WTC11 (cell line): ENCODE results near the gene NR1I2. TPM values are rescaled to one million over a fixed set of nuclear protein-coding genes. Genes with fewer than 3 reads are reported as not detected.

Experiments
- ATAC-seq: fragments of 200-7000 bp; cut with Tn5 transposase; 2 replicates; pipeline ENCODE4 v1.10.0; 2021; ENCODE audit warnings: mild to moderate bottlenecking, moderate library complexity
- CTCF ChIA-PET: fragments of 300-600 bp; sonication (Branson Sonifier 250); formaldehyde crosslinking; loops from one replicate; lab custom pipeline; 2021; ENCODE audit warnings: antibody characterized with exemption; lab: Charles Lee
- POLR2A ChIA-PET: fragments of 350-600 bp; sonication (Branson Sonifier 250); formaldehyde crosslinking; loops from one replicate; lab custom pipeline; 2021; ENCODE audit warnings: antibody characterized with exemption; lab: Charles Lee
- DNase-seq: peaks from one replicate; pipeline ENCODE4 v3.0.0; 2021; ENCODE audit warnings: low spot score
- H3K27ac Mint-ChIP-seq: 2 replicates; pipeline ENCODE4 v1.8.0; 2021; ENCODE audit warnings: mixed read lengths
- H3K27me3 Mint-ChIP-seq: 2 replicates; pipeline ENCODE4 v1.8.0; 2021; ENCODE audit warnings: low read depth, mild to moderate bottlenecking, moderate library complexity, mixed read lengths
- H3K36me3 Mint-ChIP-seq: 2 replicates; pipeline ENCODE4 v1.8.0; 2021; ENCODE audit warnings: mixed read lengths
- H3K4me1 Mint-ChIP-seq: 2 replicates; pipeline ENCODE4 v1.8.0; 2022; ENCODE audit warnings: mixed read lengths
- H3K4me3 Mint-ChIP-seq: 2 replicates; pipeline ENCODE4 v1.8.0; 2021; ENCODE audit warnings: mild to moderate bottlenecking, moderate library complexity, mixed read lengths
- H3K9me3 Mint-ChIP-seq: 2 replicates; pipeline ENCODE4 v1.8.0; 2021; ENCODE audit warnings: mixed read lengths
- AR ChIP-seq: fragments of 250-450 bp; sonication (Bioruptor Pico); IDR thresholded peaks from 2 replicates; pipeline ENCODE4 v1.9.0; 2021; ENCODE audit warnings: mild to moderate bottlenecking
- ATF2 ChIP-seq: sonication (generic); formaldehyde crosslinking; IDR thresholded peaks from 2 replicates; pipeline ENCODE4 v1.8.1; 2022; ENCODE audit warnings: low read depth, missing genetic modification reagents, borderline replicate concordance
- CDX4 ChIP-seq: fragments of 250-450 bp; sonication (Bioruptor Pico); IDR thresholded peaks from 2 replicates; pipeline ENCODE4 v1.9.0; 2021; ENCODE audit warnings: moderate library complexity, mild to moderate bottlenecking, inconsistent platforms, borderline replicate concordance
- ETV6 ChIP-seq: sonication (generic); formaldehyde crosslinking; IDR thresholded peaks from 2 replicates; pipeline ENCODE4 v1.8.1; 2022; ENCODE audit warnings: mild to moderate bottlenecking, missing genetic modification reagents
- GTF2I ChIP-seq: fragments of 250-450 bp; sonication (Bioruptor Pico); conservative IDR thresholded peaks from 2 replicates; pipeline ENCODE4 v1.4.0; 2021; ENCODE audit warnings: mild to moderate bottlenecking
- IRF1 ChIP-seq: sonication (generic); formaldehyde crosslinking; IDR thresholded peaks from 2 replicates; pipeline ENCODE4 v1.8.0; 2023; ENCODE audit warnings: missing genetic modification reagents
- MAX ChIP-seq: sonication (generic); formaldehyde crosslinking; IDR thresholded peaks from 2 replicates; pipeline ENCODE4 v1.8.0; 2022; ENCODE audit warnings: mild to moderate bottlenecking, missing genetic modification reagents
- MYBL2 ChIP-seq: sonication (generic); formaldehyde crosslinking; IDR thresholded peaks from 2 replicates; pipeline ENCODE4 v1.8.1; 2023; ENCODE audit warnings: mild to moderate bottlenecking, moderate library complexity, missing genetic modification reagents
- NR1H2 ChIP-seq: sonication (generic); formaldehyde crosslinking; IDR thresholded peaks from 2 replicates; pipeline ENCODE4 v1.9.0; 2021; ENCODE audit warnings: mild to moderate bottlenecking, moderate library complexity, missing genetic modification reagents
- NR3C1 ChIP-seq: sonication (generic); formaldehyde crosslinking; conservative IDR thresholded peaks from 2 replicates; pipeline ENCODE4 v1.8.1; 2023; ENCODE audit warnings: low read depth, mild to moderate bottlenecking, missing genetic modification reagents
- RELA ChIP-seq: sonication (generic); formaldehyde crosslinking; IDR thresholded peaks from 2 replicates; pipeline ENCODE4 v1.8.1; 2022; ENCODE audit warnings: missing genetic modification reagents, mild to moderate bottlenecking, borderline replicate concordance
- SOX15 ChIP-seq: fragments of 250-450 bp; sonication (Bioruptor Pico); IDR thresholded peaks from 2 replicates; pipeline ENCODE4 v1.9.0; 2021; ENCODE audit warnings: mild to moderate bottlenecking
- USF1 ChIP-seq: sonication (generic); formaldehyde crosslinking; IDR thresholded peaks from 2 replicates; pipeline ENCODE4 v1.8.0; 2022; ENCODE audit warnings: mild to moderate bottlenecking, missing genetic modification reagents
- USF2 ChIP-seq: sonication (generic); formaldehyde crosslinking; IDR thresholded peaks from 2 replicates; pipeline ENCODE4 v1.8.1; 2023; ENCODE audit warnings: mild to moderate bottlenecking, missing genetic modification reagents, moderate library complexity
- ZBTB21 ChIP-seq: sonication (generic); formaldehyde crosslinking; IDR thresholded peaks from 2 replicates; pipeline ENCODE4 v1.8.1; 2023; ENCODE audit warnings: mild to moderate bottlenecking, missing genetic modification reagents, borderline replicate concordance
- ZBTB43 ChIP-seq: sonication (generic); formaldehyde crosslinking; IDR thresholded peaks from 2 replicates; pipeline ENCODE4 v1.8.1; 2023; ENCODE audit warnings: mild to moderate bottlenecking, missing genetic modification reagents
- ZNF512 ChIP-seq: sonication (generic); formaldehyde crosslinking; IDR thresholded peaks from 2 replicates; pipeline ENCODE4 v1.8.1; 2022; ENCODE audit warnings: missing genetic modification reagents, borderline replicate concordance
- total RNA-seq: library from RNA; stranded (reverse); gene quantifications from 3 replicates; pipeline ENCODE4 v1.2.3, GENCODE V29; 2021

Gene NR1I2
- total RNA-seq, 1 experiment from 2014 or later: 1.7 TPM

- TF ChIP-seq ZBTB43 (CRISPR knock-in tag): no peak
- TF ChIP-seq RELA (CRISPR knock-in tag): no peak
- TF ChIP-seq, all 79 proteins: peak for 0
Observed at GRCh38 chr3:119743921-119744320, 38.0 kb upstream of the NR1I2 start (continued).

GRCh38 chr3:119745942-119746341, 36.0 kb upstream of the NR1I2 start:
- ATAC-seq (no peak), DNase-seq (no peak)
- H3K27me3 Mint-ChIP-seq: no peaks in the 10 kb centered on the region; the same call in 1 of the 2 replicates
- no peak overlapping the region for H3K4me3 Mint-ChIP-seq
- H3K4me1 Mint-ChIP-seq: no peaks in the 10 kb centered on the region
- CTCF ChIA-PET: no interaction called here
- POLR2A ChIA-PET: no interaction called here
- no peaks in the 10 kb centered on the region for H3K36me3 Mint-ChIP-seq
- no peak overlapping the region for H3K27ac Mint-ChIP-seq
- H3K9me3 Mint-ChIP-seq: no peaks in the 10 kb centered on the region
- TF ChIP-seq ZNF512 (CRISPR knock-in tag) (no peak), CDX4 (CRISPR knock-in tag) (no peak)

GRCh38 chr3:119746423-119746822, 35.5 kb upstream of the NR1I2 start:
- Mint-ChIP-seq H3K9me3 (no peaks in the 10 kb centered on the region), H3K27me3 (no peaks in the 10 kb centered on the region; the same call in 1 of the 2 replicates), H3K4me3 (no peak overlapping the region), H3K27ac (no peak overlapping the region), H3K36me3 (no peaks in the 10 kb centered on the region), H3K4me1 (no peaks in the 10 kb centered on the region)
- peak; percentile 41; the same call in 1 of the 2 replicates for ATAC-seq
- ChIA-PET POLR2A (no interaction called here), CTCF (no interaction called here)
- DNase-seq: no peak
- TF ChIP-seq IRF1 (CRISPR knock-in tag) (no peak), MYBL2 (CRISPR knock-in tag) (no peak), MAX (no peak), USF2 (CRISPR knock-in tag) (peak; percentile 79), USF1 (CRISPR knock-in tag) (peak; percentile 84), SOX15 (CRISPR knock-in tag) (no peak), ETV6 (no peak)

GRCh38 chr3:119747357-119747756, 34.5 kb upstream of the NR1I2 start:
- ATAC-seq (no peak), DNase-seq (no peak)
- Mint-ChIP-seq H3K9me3 (no peaks in the 10 kb centered on the region), H3K36me3 (no peaks in the 10 kb centered on the region), H3K27ac (no peak overlapping the region), H3K4me1 (no peaks in the 10 kb centered on the region), H3K4me3 (no peak overlapping the region), H3K27me3 (no peaks in the 10 kb centered on the region; the same call in 1 of the 2 replicates)
- ChIA-PET CTCF (interaction anchor here (2.0 kb wide), 1 partner anchor 147 kb away, joined by 6 read pairs; no protein-coding TSS in a partner anchor), POLR2A (no interaction called here)
- TF ChIP-seq AR (CRISPR knock-in tag) (no peak), GTF2I (no peak), ZNF512 (CRISPR knock-in tag) (no peak), ATF2 (CRISPR knock-in tag) (no peak), NR1H2 (CRISPR knock-in tag) (no peak), ZBTB21 (CRISPR knock-in tag) (no peak), NR3C1 (CRISPR knock-in tag) (no peak)
